HG02642 (cell line): ENCODE results near the gene SGCD.

ENCODE experiments used
- ATAC-seq: cut with Tn5 transposase; IDR thresholded peaks from one replicate; pipeline ENCODE4 v1.9.1; 2021; ENCODE audit warnings: mild to moderate bottlenecking; ENCODE audit not compliant: unreplicated experiment, poor library complexity

Gene SGCD

GRCh38 chr5:156815988-156816599 is 489.1 kb downstream of the SGCD start:
- peak; percentile 82 for ATAC-seq
